ENCODE results near the gene DNAH17. TPM values are rescaled to one million over a fixed set of nuclear protein-coding genes. Genes with fewer than 3 reads are reported as not detected.

DNAH17 gene
- total RNA-seq, 1 experiment from 2014 or later = 0.13 TPM

DNA sequence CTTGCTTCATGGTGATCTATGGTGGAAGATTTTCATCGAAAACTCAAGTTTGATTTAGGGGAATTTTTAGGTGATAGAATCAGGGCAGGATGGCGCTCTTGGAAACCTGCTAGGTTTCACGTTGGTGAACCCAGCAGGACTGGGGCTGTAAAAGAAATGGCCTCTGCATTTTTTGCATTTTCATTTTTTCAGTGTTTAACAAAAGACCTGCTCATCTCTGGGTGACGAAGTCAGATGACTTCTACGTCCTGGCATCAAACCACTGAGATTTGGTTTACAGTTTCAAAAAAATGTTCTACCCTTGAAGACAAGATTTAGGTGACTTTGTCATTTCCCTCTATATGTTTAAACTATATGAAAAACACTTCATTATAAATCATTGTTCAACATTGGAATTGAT is 196.8 kb downstream of the DNAH17 start:
- Histone ChIP-seq H3K9ac (ENCODE audit: extremely low read depth, insufficient read length, low read length) (no peak overlapping the region), H2BK20ac (ENCODE audit: low read depth, low read length, poor library complexity, severe bottlenecking) (no peak overlapping the region), H2BK12ac (ENCODE audit: insufficient read length, low read depth, low read length) (no peak overlapping the region), H4K20me1 (ENCODE audit: control insufficient read depth, insufficient read depth, insufficient read length) (no peaks in the 10 kb centered on the region), H3K79me2 (ENCODE audit: insufficient read depth, low read length) (peaks cover 49% of the 10 kb centered on the region), H3K9me3 (ENCODE audit: control insufficient read depth, low read depth, low read length) (no peaks in the 10 kb centered on the region), H3K23ac (ENCODE audit: insufficient read length, low read depth, low read length) (no peak overlapping the region), H2BK120ac (ENCODE audit: low read depth, low read length, poor library complexity, severe bottlenecking) (no peak overlapping the region), H2BK15ac (ENCODE audit: low read depth, low read length) (no peak overlapping the region), H3K4me1 (ENCODE audit: insufficient read depth, low read length) (peaks cover 6% of the 10 kb centered on the region; the same call in 1 of the 2 replicates), H3K79me1 (ENCODE audit: insufficient read depth, low read depth, low read length, poor library complexity, severe bottlenecking) (peaks cover 8% of the 10 kb centered on the region), H3K4ac (ENCODE audit: low read depth, low read length) (no peak overlapping the region), H4K91ac (ENCODE audit: insufficient read length, low read depth, low read length) (no peak overlapping the region), H3T11ph (ENCODE audit: low read length) (no peak overlapping the region), H3K18ac (ENCODE audit: insufficient read length, low read depth, low read length) (no peak overlapping the region), H2BK5ac (ENCODE audit: insufficient read length, low read length) (no peak overlapping the region), H3K23me2 (ENCODE audit: insufficient read length, low read depth, low read length, poor library complexity, severe bottlenecking) (peaks cover 7% of the 10 kb centered on the region), H2AFZ (ENCODE audit: low read length) (no peak overlapping the region), H3K4me2 (ENCODE audit: insufficient read depth, insufficient read length, low read length) (no peak overlapping the region), H4K8ac (replicated peaks; ENCODE audit: insufficient read length, low read depth, low read length) (no peak overlapping the region), H2AK5ac (ENCODE audit: insufficient read length, low read length) (no peak overlapping the region), H3K27ac (ENCODE audit: insufficient read length, low read depth, low read length) (no peak overlapping the region), H3K27me3 (ENCODE audit: insufficient read depth, low read length) (no peaks in the 10 kb centered on the region), H3K14ac (ENCODE audit: insufficient read depth, low read length) (no peak overlapping the region), H4K5ac (ENCODE audit: insufficient read length, low read depth, low read length) (no peak overlapping the region), H3K56ac (ENCODE audit: insufficient read length, low read depth, low read length) (no peak overlapping the region)
- H3K9me3 Mint-ChIP-seq = no peaks in the 10 kb centered on the region
- TF ChIP-seq, protein P1, sequence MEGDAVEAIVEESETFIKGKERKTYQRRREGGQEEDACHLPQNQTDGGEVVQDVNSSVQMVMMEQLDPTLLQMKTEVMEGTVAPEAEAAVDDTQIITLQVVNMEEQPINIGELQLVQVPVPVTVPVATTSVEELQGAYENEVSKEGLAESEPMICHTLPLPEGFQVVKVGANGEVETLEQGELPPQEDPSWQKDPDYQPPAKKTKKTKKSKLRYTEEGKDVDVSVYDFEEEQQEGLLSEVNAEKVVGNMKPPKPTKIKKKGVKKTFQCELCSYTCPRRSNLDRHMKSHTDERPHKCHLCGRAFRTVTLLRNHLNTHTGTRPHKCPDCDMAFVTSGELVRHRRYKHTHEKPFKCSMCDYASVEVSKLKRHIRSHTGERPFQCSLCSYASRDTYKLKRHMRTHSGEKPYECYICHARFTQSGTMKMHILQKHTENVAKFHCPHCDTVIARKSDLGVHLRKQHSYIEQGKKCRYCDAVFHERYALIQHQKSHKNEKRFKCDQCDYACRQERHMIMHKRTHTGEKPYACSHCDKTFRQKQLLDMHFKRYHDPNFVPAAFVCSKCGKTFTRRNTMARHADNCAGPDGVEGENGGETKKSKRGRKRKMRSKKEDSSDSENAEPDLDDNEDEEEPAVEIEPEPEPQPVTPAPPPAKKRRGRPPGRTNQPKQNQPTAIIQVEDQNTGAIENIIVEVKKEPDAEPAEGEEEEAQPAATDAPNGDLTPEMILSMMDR (conservative IDR thresholded peaks at IDR 0.05) = no peak
- H3K36me3 Mint-ChIP-seq (ENCODE audit: insufficient read depth in 1 of 3, low read depth in 3 of 3) = peaks cover 3 to 13% (median 12%) of the 10 kb centered on the region in 3 experiments; a peak in 5 of 7 replicates
- no peak for DNase-seq
- H3K27me3 Mint-ChIP-seq (ENCODE audit: low read depth) = no peaks in the 10 kb centered on the region
- peak overlapping the region in 2 of 3 experiments; percentile 23 to 69; a peak in 4 of 7 replicates for H3K27ac Mint-ChIP-seq
- peak overlapping the region; percentile 92 to 98 for H3K4me3 Mint-ChIP-seq
- WGBS (ENCODE audit: extremely low coverage, insufficient read length, low lambda C conversion rate) = no CpG with 5 or more reads among the region's 5 CpGs
- peaks cover 61 to 67% of the 10 kb centered on the region in 2 experiments for H3K4me1 Mint-ChIP-seq

All from H9 (cell line).